Effector memory CD4-positive, alpha-beta T cell (primary cell): ENCODE data around the gene PBX1.

Experiments
- DNase-seq, 3 donors: peaks; one replicate each; pipeline ENCODE4 v3.0.0-alpha.2; 2020
- H3K27ac ChIP-seq: 2 replicates; pipeline ENCODE4 v1.7.0; 2013; ENCODE audit warnings: mild to moderate bottlenecking, low read length, moderate library complexity; ENCODE audit not compliant: insufficient read depth, poor library complexity, severe bottlenecking
- H3K27me3 ChIP-seq: replicated peaks from 2 replicates; pipeline ENCODE4 v1.7.0; 2013; ENCODE audit warnings: mild to moderate bottlenecking, low read length; ENCODE audit not compliant: insufficient read depth, control insufficient read depth, poor library complexity, severe bottlenecking
- H3K36me3 ChIP-seq: 2 replicates; pipeline ENCODE4 v1.7.0; 2013; ENCODE audit warnings: mild to moderate bottlenecking, low read length, moderate library complexity; ENCODE audit not compliant: control insufficient read depth, insufficient read depth
- H3K4me1 ChIP-seq: 2 replicates; pipeline ENCODE4 v1.7.0; 2013; ENCODE audit warnings: low read length, mild to moderate bottlenecking; ENCODE audit not compliant: control insufficient read depth, insufficient read depth, poor library complexity, severe bottlenecking
- H3K4me3 ChIP-seq: 2 replicates; pipeline ENCODE4 v1.7.0; 2013; ENCODE audit warnings: low read length, low read depth, mild to moderate bottlenecking; ENCODE audit not compliant: insufficient read depth, poor library complexity, severe bottlenecking
- H3K9me3 ChIP-seq: 2 replicates; pipeline ENCODE4 v1.7.0; 2013; ENCODE audit warnings: mild to moderate bottlenecking, low read length, moderate library complexity; ENCODE audit not compliant: control insufficient read depth

Gene PBX1

DNA sequence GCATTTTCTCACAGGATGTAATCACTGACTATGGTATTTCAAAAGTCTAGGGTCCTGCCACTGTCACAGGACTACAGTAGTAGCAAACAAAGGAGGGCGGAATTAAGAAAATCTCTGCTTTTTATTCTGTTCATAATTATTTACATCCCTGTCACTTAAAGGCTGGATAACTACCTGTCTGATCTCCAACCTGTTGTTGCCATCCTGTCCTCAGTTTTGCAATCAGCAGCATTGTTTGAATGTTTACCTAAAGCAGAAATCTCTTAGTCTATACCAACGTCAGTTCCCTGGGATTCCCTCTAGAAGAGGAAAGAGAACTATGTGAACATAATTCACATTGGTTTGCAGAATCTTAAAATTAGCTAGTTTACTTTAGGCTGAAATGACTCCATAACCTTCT is 218.5 kb downstream of the PBX1 start:
- H3K9me3 ChIP-seq: no peaks in the 10 kb centered on the region
- H3K36me3 ChIP-seq: no peaks in the 10 kb centered on the region
- no peaks in the 10 kb centered on the region for H3K27me3 ChIP-seq
- DNase-seq: no peak
- no peak overlapping the region for H3K4me3 ChIP-seq
- no peak overlapping the region for H3K27ac ChIP-seq
- H3K4me1 ChIP-seq: no peaks in the 10 kb centered on the region

DNA sequence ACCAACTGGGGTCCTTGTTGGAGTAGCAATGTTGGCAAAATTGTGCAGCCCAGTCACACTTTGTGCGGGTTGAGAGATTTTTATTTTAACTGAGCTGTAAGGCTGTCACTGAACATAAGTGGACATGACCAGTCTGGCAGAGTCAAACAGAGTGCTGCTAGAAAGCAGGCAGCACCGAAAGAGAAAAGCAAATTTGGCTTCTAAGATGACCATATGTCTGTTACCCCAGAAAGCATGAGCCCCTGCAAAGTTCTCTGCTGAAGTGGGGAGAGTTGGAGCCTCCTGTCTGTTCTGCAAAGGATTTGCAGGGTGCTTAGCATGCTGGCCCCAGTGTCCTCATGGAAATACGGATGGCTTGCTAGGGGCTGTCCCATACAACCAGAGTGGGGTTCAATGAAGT is 220.4 kb downstream of the PBX1 start:
- no peaks in the 10 kb centered on the region for H3K9me3 ChIP-seq
- H3K4me3 ChIP-seq: no peak overlapping the region
- DNase-seq: no peak
- no peak overlapping the region for H3K27ac ChIP-seq
- H3K36me3 ChIP-seq: no peaks in the 10 kb centered on the region
- H3K4me1 ChIP-seq: no peaks in the 10 kb centered on the region
- H3K27me3 ChIP-seq: no peaks in the 10 kb centered on the region

DNA sequence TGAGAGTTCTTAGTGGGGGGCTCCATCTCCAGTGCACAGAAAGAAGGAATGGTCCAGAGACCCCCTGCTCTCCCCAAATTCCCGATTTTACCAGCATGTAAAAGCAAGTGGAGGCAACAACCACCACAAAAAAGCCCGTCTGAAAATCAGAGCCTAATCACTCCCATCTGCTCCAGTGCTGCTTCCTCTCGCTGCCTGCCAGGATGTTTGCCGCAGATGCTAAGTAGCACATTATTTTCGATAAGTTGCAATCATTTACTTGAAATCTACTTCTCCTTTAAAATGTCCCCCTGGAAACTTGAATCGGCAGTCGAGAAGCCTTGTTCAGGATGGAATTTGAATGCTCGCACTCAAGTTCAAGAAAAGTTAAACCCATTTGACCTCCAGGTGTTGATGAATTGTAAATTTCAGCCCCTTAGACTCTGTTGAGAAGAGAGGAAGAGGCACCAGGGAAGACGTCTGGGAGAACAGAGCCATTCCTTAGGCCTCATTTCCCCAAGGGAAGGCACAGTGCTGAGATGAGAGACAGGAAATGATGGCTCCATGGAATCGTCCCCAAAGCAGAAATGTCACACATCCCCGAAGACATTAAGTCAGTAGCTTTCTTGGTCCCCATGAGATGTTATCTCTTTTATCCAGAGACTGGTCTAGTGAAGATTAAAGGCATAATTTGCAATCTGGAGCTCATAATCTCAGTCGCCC is 221.3 kb downstream of the PBX1 start:
- Histone ChIP-seq H3K27ac (no peak overlapping the region), H3K4me1 (no peaks in the 10 kb centered on the region), H3K9me3 (no peaks in the 10 kb centered on the region), H3K36me3 (no peaks in the 10 kb centered on the region), H3K27me3 (no peaks in the 10 kb centered on the region), H3K4me3 (no peak overlapping the region)
- no peak for DNase-seq

DNA sequence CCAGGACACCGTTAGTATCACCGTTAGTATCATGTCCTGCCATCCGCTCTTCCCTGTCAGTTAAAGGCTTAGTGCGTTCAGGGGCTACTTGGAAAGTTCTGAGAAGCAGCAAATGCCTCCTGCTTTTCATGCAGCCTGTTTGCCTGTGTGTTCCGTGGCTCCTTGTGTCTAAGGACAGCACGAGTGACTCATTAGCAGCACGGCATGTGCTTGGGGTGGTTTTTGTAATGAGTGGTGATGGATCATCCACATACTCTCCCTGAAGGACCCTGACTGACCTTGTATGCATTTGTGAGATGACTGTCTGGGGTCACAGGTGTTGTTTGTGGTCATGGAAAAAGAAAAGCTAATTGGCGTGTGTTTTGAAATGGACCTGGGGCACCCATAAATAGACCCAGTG is 221.9 kb downstream of the PBX1 start:
- H3K27me3 ChIP-seq: no peaks in the 10 kb centered on the region
- H3K27ac ChIP-seq: no peak overlapping the region
- DNase-seq: no peak
- no peaks in the 10 kb centered on the region for H3K4me1 ChIP-seq
- H3K9me3 ChIP-seq: no peaks in the 10 kb centered on the region
- no peaks in the 10 kb centered on the region for H3K36me3 ChIP-seq
- no peak overlapping the region for H3K4me3 ChIP-seq

DNA sequence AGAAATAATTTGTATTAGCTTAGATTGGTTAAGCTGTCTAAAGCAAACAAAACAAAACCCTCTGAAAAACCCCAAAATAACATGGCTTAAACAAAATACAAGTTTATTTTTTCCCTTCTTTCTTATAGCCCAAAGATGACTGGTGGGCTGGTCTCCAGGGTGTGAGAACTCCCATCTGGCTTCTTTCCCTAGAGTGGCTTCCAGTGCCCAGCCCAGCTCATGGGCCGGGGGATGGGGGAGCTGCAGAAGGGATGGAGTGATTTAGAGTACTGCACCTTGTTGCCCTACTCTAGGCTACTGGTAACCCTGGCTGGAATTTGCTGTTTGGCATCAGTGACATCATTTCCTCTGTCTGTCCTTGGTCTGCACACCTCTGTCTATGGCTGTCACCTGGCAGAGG is 223.0 kb downstream of the PBX1 start:
- Histone ChIP-seq H3K4me3 (no peak overlapping the region), H3K36me3 (no peaks in the 10 kb centered on the region), H3K9me3 (no peaks in the 10 kb centered on the region), H3K27ac (no peak overlapping the region), H3K27me3 (no peaks in the 10 kb centered on the region), H3K4me1 (no peaks in the 10 kb centered on the region)
- no peak for DNase-seq

DNA sequence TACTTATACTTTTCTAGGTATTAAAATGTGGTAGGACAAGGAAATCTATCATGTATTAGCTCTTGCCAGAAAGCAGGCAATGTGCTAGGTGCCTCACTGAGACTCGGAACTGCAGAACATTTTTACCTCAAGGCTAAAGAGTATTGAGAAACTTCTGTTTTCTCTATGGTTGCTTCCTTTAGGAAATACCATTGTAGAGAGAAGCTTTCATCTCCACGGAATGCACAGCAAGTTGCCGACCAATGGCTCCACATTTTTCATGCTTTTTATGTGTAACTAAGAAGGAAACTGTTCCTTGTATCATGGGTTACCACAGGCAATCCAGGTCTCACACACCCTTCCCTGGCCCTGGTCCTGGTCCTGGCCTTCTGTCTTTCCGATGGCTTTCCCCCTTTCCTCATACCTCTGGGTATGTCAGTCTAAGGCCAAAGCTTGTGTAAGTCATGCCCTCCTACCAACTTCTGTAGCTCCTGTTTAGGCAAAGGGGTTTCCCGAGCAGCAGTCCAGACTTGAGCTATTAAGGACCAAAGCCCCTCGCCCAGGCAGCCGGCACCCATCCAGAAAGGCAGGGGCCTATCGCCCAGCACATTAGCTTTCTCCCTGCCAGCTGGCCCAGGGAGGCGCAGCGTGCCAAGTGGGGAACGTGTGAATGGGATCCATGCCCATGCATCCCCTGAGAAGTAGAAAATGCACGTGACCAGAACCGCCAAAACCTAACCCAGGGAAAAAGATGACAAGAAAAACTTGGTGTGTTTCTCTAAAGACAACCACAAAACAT is 225.0 kb downstream of the PBX1 start:
- H3K27ac ChIP-seq: no peak overlapping the region
- no peaks in the 10 kb centered on the region for H3K36me3 ChIP-seq
- H3K4me1 ChIP-seq: no peaks in the 10 kb centered on the region
- H3K9me3 ChIP-seq: no peaks in the 10 kb centered on the region
- DNase-seq: no peak
- H3K27me3 ChIP-seq: no peaks in the 10 kb centered on the region
- H3K4me3 ChIP-seq: no peak overlapping the region

DNA sequence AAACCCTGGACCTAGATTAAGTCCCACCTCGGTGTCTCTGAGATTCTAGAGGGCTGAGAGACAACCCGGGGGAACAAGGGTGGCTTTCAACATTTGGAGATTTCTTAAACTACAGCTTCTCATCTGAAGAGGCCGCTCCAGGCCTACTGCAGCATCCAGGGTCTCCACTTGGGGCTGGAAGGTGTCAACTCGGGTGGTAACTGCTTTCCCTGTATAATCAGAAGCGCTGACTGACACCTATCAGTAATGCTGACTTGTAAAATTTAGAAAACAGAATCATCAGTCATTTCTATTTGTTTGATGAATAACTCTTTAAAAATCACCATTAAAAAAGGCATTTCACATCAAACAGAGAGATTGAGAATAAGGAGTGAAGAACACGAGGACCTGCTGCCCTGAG is 226.0 kb downstream of the PBX1 start:
- Histone ChIP-seq H3K9me3 (no peaks in the 10 kb centered on the region), H3K4me1 (no peaks in the 10 kb centered on the region), H3K27me3 (no peaks in the 10 kb centered on the region), H3K36me3 (no peaks in the 10 kb centered on the region), H3K27ac (no peak overlapping the region), H3K4me3 (no peak overlapping the region)
- DNase-seq: no peak

DNA sequence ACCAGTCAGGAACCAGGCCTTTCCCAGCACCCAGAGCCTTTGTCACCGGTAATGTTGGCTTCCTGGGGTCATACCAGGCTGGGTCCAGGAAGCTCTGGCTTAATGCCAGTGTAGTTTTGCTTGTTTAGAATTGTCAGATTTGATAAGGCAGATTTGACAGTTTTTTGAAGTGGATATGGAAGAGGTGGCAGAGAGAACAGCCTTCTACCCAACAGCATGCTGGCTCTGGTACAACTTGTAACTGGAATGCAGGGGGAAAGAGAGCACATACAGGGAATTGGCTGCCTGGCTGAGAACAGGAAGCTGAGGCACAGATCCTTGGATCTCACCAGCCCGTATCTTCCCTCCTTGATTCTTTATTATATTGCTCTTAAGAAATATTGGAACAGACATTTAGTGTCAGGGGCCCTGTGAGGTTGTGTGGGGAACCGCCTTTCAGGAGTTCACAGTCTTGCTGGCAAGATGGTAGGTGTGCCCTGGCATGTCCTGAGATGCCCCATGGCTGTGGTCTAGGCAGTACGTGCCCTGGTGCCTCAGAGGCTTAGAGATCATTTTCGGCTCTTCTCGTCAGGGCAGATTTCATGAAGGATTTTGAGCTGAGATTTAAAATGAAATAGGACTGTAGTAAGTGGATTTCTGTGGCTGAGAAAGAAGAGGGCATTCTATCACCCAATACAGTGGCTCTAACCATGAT is 227.0 kb downstream of the PBX1 start:
- H3K27ac ChIP-seq: no peak overlapping the region
- H3K36me3 ChIP-seq: no peaks in the 10 kb centered on the region
- DNase-seq: no peak
- H3K27me3 ChIP-seq: no peaks in the 10 kb centered on the region
- H3K4me1 ChIP-seq: no peaks in the 10 kb centered on the region
- no peaks in the 10 kb centered on the region for H3K9me3 ChIP-seq
- H3K4me3 ChIP-seq: no peak overlapping the region

DNA sequence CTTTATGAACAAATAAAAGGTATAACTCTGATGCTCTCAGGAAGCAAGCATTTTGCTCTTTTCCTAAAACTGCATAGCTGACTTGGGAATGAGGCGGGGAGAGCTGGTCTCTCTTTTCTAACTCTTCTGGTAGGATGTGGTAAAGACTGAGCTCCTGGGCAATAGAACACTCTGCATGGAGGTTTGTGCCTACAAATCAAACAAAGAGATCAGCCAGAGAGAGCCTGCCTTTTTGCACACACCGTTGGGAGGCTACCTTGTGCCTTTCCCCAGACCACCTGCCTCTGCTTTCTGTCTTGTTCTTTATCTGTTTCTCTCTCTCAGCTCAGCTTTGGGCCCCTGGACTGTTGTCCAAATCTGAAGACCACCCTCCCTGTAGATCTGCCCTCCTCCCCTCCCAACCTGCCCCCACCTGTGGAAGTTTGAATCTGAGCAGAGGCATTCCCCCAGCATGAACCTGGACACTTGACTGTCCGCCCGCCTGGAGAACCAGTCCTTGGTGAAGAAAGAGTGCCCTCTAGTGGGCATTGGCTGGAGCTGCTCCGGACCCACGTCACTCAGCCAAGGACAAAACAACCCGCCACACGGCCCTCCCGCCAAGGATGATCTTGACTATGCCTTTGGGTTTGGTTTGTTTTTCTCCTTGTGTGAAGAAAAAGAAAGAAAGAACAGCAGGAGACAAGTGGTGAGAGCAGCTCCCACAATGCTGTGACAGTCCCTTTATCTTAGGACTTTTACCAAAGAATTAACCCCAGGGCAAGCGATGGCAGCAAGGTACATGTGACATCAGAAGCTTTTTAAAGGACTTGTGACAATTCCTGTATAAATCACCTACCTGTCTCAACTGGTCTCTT is 228.2 kb downstream of the PBX1 start:
- Histone ChIP-seq H3K27ac (no peak overlapping the region), H3K27me3 (no peaks in the 10 kb centered on the region), H3K9me3 (no peaks in the 10 kb centered on the region), H3K4me1 (no peaks in the 10 kb centered on the region), H3K36me3 (no peaks in the 10 kb centered on the region), H3K4me3 (no peak overlapping the region)
- peak in 1 of 3 donors; percentile 10 for DNase-seq
